VCaP (cell line): Measurements from ENCODE around the gene SGSH.
"Not testable (repeated sequence)": the region's sequence is repeated elsewhere in the genome, so short reads cannot be mapped to it uniquely, and the experiment has no call there.

ENCODE experiments used
- H3K27ac ChIP-seq: fragments of 450-650 bp; 2 replicates; pipeline ENCODE4 v1.5.1; 2017
- CTCF ChIP-seq: fragments of 450-650 bp; conservative IDR thresholded peaks from 2 replicates; pipeline ENCODE4 v1.5.1; 2017; ENCODE audit warnings: mild to moderate bottlenecking, moderate library complexity

The SGSH gene

GRCh38 chr17:80259457-80260068 lies 39.4 kb upstream of the SGSH start:
- TF ChIP-seq CTCF: no peak
- peak overlapping the region; percentile 98 for H3K27ac ChIP-seq

- not testable (repeated sequence) for H3K27ac ChIP-seq
These were observed 38.2 kb upstream of the SGSH start for GRCh38 chr17:80258296-80258695.

- no peak for TF ChIP-seq CTCF
- H3K27ac ChIP-seq: no peak overlapping the region
These were observed 37.6 kb upstream of the SGSH start for GRCh38 chr17:80257716-80258213.

- peak overlapping the region; percentile 66 for H3K27ac ChIP-seq
These were observed 35.9 kb upstream of the SGSH start for GRCh38 chr17:80256034-80256350.

GRCh38 chr17:80254396-80255251 lies 34.5 kb upstream of the SGSH start:
- H3K27ac ChIP-seq: peak overlapping the region; percentile 66
- no peak for TF ChIP-seq CTCF

More at GRCh38 chr17:80256034-80256350, 35.9 kb upstream of the SGSH start:
- TF ChIP-seq CTCF: no peak

GRCh38 chr17:80253631-80254395 lies 33.7 kb upstream of the SGSH start:
- peak overlapping the region; percentile 66 for H3K27ac ChIP-seq
- TF ChIP-seq CTCF: no peak

GRCh38 chr17:80252871-80253270 lies 32.7 kb upstream of the SGSH start:
- peak; percentile 93 for TF ChIP-seq CTCF
- peak overlapping the region; percentile 33; the same call in 1 of the 2 replicates for H3K27ac ChIP-seq
